H1 (cell line): Measurements from ENCODE around the gene ELF4. TPM values are rescaled to one million over a fixed set of nuclear protein-coding genes. Genes with fewer than 3 reads are reported as not detected.

ENCODE experiments used
- CTCF ChIA-PET: fragments of 300-600 bp; sonication (Branson Sonifier 250); formaldehyde crosslinking; loops from one replicate; lab custom pipeline; 2021; ENCODE audit not compliant: partially characterized antibody; lab: Charles Lee
- POLR2A ChIA-PET: fragments of 300-600 bp; sonication (Branson Sonifier 250); formaldehyde crosslinking; loops from one replicate; lab custom pipeline; 2021; ENCODE audit warnings: inconsistent platforms; ENCODE audit not compliant: partially characterized antibody; lab: Charles Lee
- DNase-seq, 2 experiments: peaks; one replicate each; pipeline versions ENCODE4 v3.0.0 to v3.0.0-alpha.2; 2010 to 2022; ENCODE audit warnings: low spot score in 2 of 2, low read depth in 1 of 2, mixed read lengths in 1 of 2
- FAIRE-seq: peaks from 2 replicates; lab custom pipeline; 2011; peaks lifted over from hg19 to GRCh38; lab: Jason Lieb, UNC
- H2AFZ ChIP-seq: 2 replicates; pipeline ENCODE4 v1.8.1; 2012; ENCODE audit warnings: low read length, inconsistent platforms
- H2AK5ac ChIP-seq: 2 replicates; pipeline ENCODE4 v1.6.1; 2013; ENCODE audit warnings: low read depth, low read length
- H2BK120ac ChIP-seq: replicated peaks from 2 replicates; pipeline ENCODE3; 2013; ENCODE audit warnings: low read depth, low read length, inconsistent platforms
- H2BK12ac ChIP-seq: 2 replicates; pipeline ENCODE4 v1.6.1; 2013; ENCODE audit warnings: low read depth, low read length
- H2BK15ac ChIP-seq: 2 replicates; pipeline ENCODE4 v1.6.1; 2013; ENCODE audit warnings: low read length
- H2BK20ac ChIP-seq: 2 replicates; pipeline ENCODE4 v1.6.1; 2013; ENCODE audit warnings: low read length
- H2BK5ac ChIP-seq: 2 replicates; pipeline ENCODE4 v1.6.1; 2013; ENCODE audit warnings: low read depth, low read length
- H3K14ac ChIP-seq: 2 replicates; pipeline ENCODE4 v1.6.1; 2013; ENCODE audit warnings: inconsistent platforms; ENCODE audit not compliant: insufficient read length
- H3K18ac ChIP-seq: 2 replicates; pipeline ENCODE4 v1.6.1; 2013; ENCODE audit warnings: low read length; ENCODE audit errors: extremely low read depth
- H3K23ac ChIP-seq: 2 replicates; pipeline ENCODE4 v1.6.1; 2013; ENCODE audit warnings: inconsistent platforms; ENCODE audit not compliant: insufficient read length
- H3K23me2 ChIP-seq: 2 replicates; pipeline ENCODE4 v1.6.1; 2013; ENCODE audit warnings: low read depth, low read length
- H3K27ac ChIP-seq: 2 replicates; pipeline ENCODE4 v1.6.1; 2011; ENCODE audit warnings: low read depth, low read length, inconsistent platforms
- H3K27me3 ChIP-seq, 4 experiments: replicated peaks in 1 of 4; 1 replicate in 1 of 4; 2 replicates in 3 of 4; pipeline versions ENCODE4 v1.6.1 to v1.8.1; 2011 to 2013; ENCODE audit warnings: low read length in 3 of 4, mild to moderate bottlenecking in 3 of 4, inconsistent platforms in 2 of 4, mixed read lengths in 2 of 4, moderate library complexity in 1 of 4; ENCODE audit not compliant: control insufficient read depth in 3 of 4, insufficient read depth in 3 of 4; ENCODE audit errors: extremely low read depth in 1 of 4
- H3K36me3 ChIP-seq, 4 experiments: 2 replicates each; pipeline versions ENCODE4 v1.6.1 to v1.8.1; 2011 to 2013; ENCODE audit warnings: mild to moderate bottlenecking in 4 of 4, low read length in 3 of 4, moderate library complexity in 2 of 4, control low read depth in 1 of 4, inconsistent platforms in 1 of 4; ENCODE audit not compliant: insufficient read depth in 4 of 4, control insufficient read depth in 2 of 4
- H3K4ac ChIP-seq: replicated peaks from 2 replicates; pipeline ENCODE3; 2013; ENCODE audit warnings: low read length, low read depth, mixed read lengths, inconsistent platforms; ENCODE audit not compliant: insufficient read length
- H3K4me1 ChIP-seq, 4 experiments: replicated peaks in 1 of 4; 1 replicate in 1 of 4; 2 replicates in 3 of 4; pipeline versions ENCODE4 v1.6.1 to v1.8.1; 2011 to 2013; ENCODE audit warnings: low read length in 3 of 4, inconsistent platforms in 2 of 4, mixed read lengths in 1 of 4; ENCODE audit not compliant: insufficient read depth in 4 of 4, control insufficient read depth in 3 of 4
- H3K4me2 ChIP-seq, 2 experiments: 2 replicates each; pipeline versions ENCODE4 v1.6.1 to v1.8.1; 2011 to 2013; ENCODE audit warnings: low read depth in 2 of 2, low read length in 2 of 2, control low read depth in 1 of 2, inconsistent platforms in 1 of 2, mild to moderate bottlenecking in 1 of 2; ENCODE audit not compliant: insufficient read depth in 1 of 2
- H3K4me3 ChIP-seq, 4 experiments: fragments of 200-600, 300-600 bp in 1 of 4; sonication (generic), shearing (Covaris generic), sonication (Bioruptor Twin) in 1 of 4; 2 replicates each; pipeline versions ENCODE4 v1.5.1 to v1.8.1; 2011 to 2016; ENCODE audit warnings: low read length in 4 of 4, low read depth in 3 of 4, control low read depth in 2 of 4, inconsistent platforms in 2 of 4, mild to moderate bottlenecking in 2 of 4, mixed read lengths in 1 of 4, moderate library complexity in 1 of 4; ENCODE audit not compliant: insufficient read depth in 2 of 4; ENCODE audit errors: extremely low read depth in 1 of 4
- H3K56ac ChIP-seq: replicated peaks from 2 replicates; pipeline ENCODE3; 2013; ENCODE audit warnings: low read depth, mild to moderate bottlenecking, mixed read lengths, low read length, inconsistent platforms; ENCODE audit not compliant: insufficient read length
- H3K79me1 ChIP-seq: 2 replicates; pipeline ENCODE4 v1.6.1; 2013; ENCODE audit warnings: low read depth, low read length, control low read depth
- H3K79me2 ChIP-seq, 2 experiments: 2 replicates each; pipeline versions ENCODE4 v1.6.1 to v1.8.1; 2012 to 2013; ENCODE audit warnings: low read length in 2 of 2, mild to moderate bottlenecking in 2 of 2, inconsistent platforms in 1 of 2; ENCODE audit not compliant: insufficient read depth in 2 of 2, control insufficient read depth in 1 of 2
- H3K9ac ChIP-seq, 4 experiments: replicated peaks in 1 of 4; 1 replicate in 1 of 4; 2 replicates in 3 of 4; pipeline versions ENCODE4 v1.6.1 to v1.8.1; 2011 to 2013; ENCODE audit warnings: low read depth in 3 of 4, low read length in 3 of 4, control low read depth in 2 of 4, mild to moderate bottlenecking in 2 of 4, moderate library complexity in 2 of 4, inconsistent platforms in 1 of 4; ENCODE audit errors: extremely low read depth in 1 of 4
- H3K9me3 ChIP-seq, 2 experiments: 2 replicates each; pipeline versions ENCODE4 v1.6.1 to v1.8.1; 2012 to 2013; ENCODE audit warnings: mild to moderate bottlenecking in 2 of 2, moderate library complexity in 2 of 2, control low read depth in 1 of 2, inconsistent platforms in 1 of 2, low read depth in 1 of 2, low read length in 1 of 2, mixed read lengths in 1 of 2; ENCODE audit not compliant: insufficient read depth in 2 of 2
- H4K20me1 ChIP-seq, 2 experiments: replicated peaks in 1 of 2; 2 replicates each; pipeline versions ENCODE3 to v1.8.1; 2011 to 2013; ENCODE audit warnings: inconsistent platforms in 2 of 2, low read length in 2 of 2, mild to moderate bottlenecking in 1 of 2; ENCODE audit not compliant: insufficient read depth in 2 of 2, control insufficient read depth in 1 of 2
- H4K5ac ChIP-seq: 2 replicates; pipeline ENCODE4 v1.6.1; 2013; ENCODE audit warnings: low read length, low read depth, mixed read lengths, inconsistent platforms; ENCODE audit not compliant: insufficient read length
- H4K8ac ChIP-seq: 2 replicates; pipeline ENCODE4 v1.8.0; 2013; ENCODE audit warnings: mild to moderate bottlenecking, moderate library complexity, low read length, inconsistent platforms; ENCODE audit not compliant: insufficient read depth; ENCODE audit errors: extremely low read depth
- H4K91ac ChIP-seq: replicated peaks from 2 replicates; pipeline ENCODE3; 2013; ENCODE audit warnings: low read length, mixed read lengths, inconsistent platforms; ENCODE audit not compliant: insufficient read length
- CBX5 ChIP-seq: fragments of 300-800, 300-1000 bp; sonication (generic); IDR thresholded peaks from 2 replicates; pipeline ENCODE4 v1.7.1; 2016; ENCODE audit warnings: antibody characterized with exemption, low read length, low read depth
- FOSL1 ChIP-seq: IDR thresholded peaks from 2 replicates; pipeline ENCODE4 v1.6.1; 2011; ENCODE audit warnings: mild to moderate bottlenecking, low read depth, low read length, moderate library complexity; ENCODE audit not compliant: insufficient read depth
- JUN ChIP-seq: IDR thresholded peaks from 2 replicates; pipeline ENCODE4 v1.6.1; 2011; ENCODE audit warnings: low read depth, mild to moderate bottlenecking, improper control_type of control experiment, low read length
- NANOG ChIP-seq: IDR thresholded peaks from 2 replicates; pipeline ENCODE4 v1.6.1; 2011; ENCODE audit warnings: low read length, low read depth, mild to moderate bottlenecking, inconsistent platforms; ENCODE audit not compliant: insufficient read depth, poor library complexity, severe bottlenecking
- NRF1 ChIP-seq: IDR thresholded peaks from 2 replicates; pipeline ENCODE4 v1.6.1; 2011; ENCODE audit warnings: mild to moderate bottlenecking, low read depth, low read length, improper control_type of control experiment
- PHF8 ChIP-seq: fragments of 200-600 bp; sonication (generic); conservative IDR thresholded peaks from 2 replicates; pipeline ENCODE4 v1.7.1; 2012; ENCODE audit warnings: low read depth, mild to moderate bottlenecking, inconsistent platforms, low read length, moderate library complexity
- RNF2 ChIP-seq: fragments of 200-900, 300-1000 bp; sonication (generic); IDR thresholded peaks from 2 replicates; pipeline ENCODE4 v1.7.1; 2016; ENCODE audit warnings: borderline replicate concordance, low read depth, mild to moderate bottlenecking, antibody characterized with exemption, low read length; ENCODE audit not compliant: poor library complexity, severe bottlenecking; ENCODE audit errors: missing control alignments
- SIX5 ChIP-seq: IDR thresholded peaks from 2 replicates; pipeline ENCODE4 v1.6.1; 2011; ENCODE audit warnings: mild to moderate bottlenecking, low read depth, low read length
- TAF7 ChIP-seq: optimal IDR thresholded peaks from 2 replicates; pipeline ENCODE3; 2011; ENCODE audit warnings: low read depth, mild to moderate bottlenecking, inconsistent platforms, low read length, moderate library complexity, borderline replicate concordance
- TCF12 ChIP-seq: IDR thresholded peaks from 2 replicates; pipeline ENCODE4 v1.6.1; 2011; ENCODE audit warnings: low read depth, mild to moderate bottlenecking, low read length
- ZNF274 ChIP-seq: IDR thresholded peaks from 2 replicates; pipeline ENCODE4 v1.7.0; 2012; ENCODE audit warnings: low read length, borderline replicate concordance; ENCODE audit errors: extremely low read depth
- WGBS, 2 experiments: shearing (Covaris generic) in 1 of 2; methylation state at CpG; one replicate each; pipeline versions ENCODE4 v1.1.6 to v1.1.7; 2013 to 2015; ENCODE audit warnings: low lambda C conversion rate in 2 of 2, mixed read lengths in 2 of 2, inconsistent platforms in 1 of 2, low coverage in 1 of 2, missing lambda C conversion rate in 1 of 2; ENCODE audit not compliant: insufficient replicate concordance in 2 of 2, insufficient coverage in 1 of 2, insufficient read length in 1 of 2; ENCODE audit errors: extremely low coverage in 1 of 2, missing lambda C conversion rate in 1 of 2; 5-methylcytosine and 5-hydroxymethylcytosine counted together
- polyA plus RNA-seq, 7 experiments: library from polyadenylated mRNA; depleted of rRNA in 3 of 7; stranded (reverse) in 5 of 7; unstranded in 2 of 7; fragments of >200 nt in 5 of 7; fragments of 200-250 nt in 2 of 7; gene quantifications; 1 replicate in 5 of 7; 2 replicates in 1 of 7; 4 replicates in 1 of 7; pipeline versions ENCODE4 v1.2.1 to v1.2.3, GENCODE V29; 2011 to 2013; ENCODE audit warnings: missing spikeins in 2 of 7, mixed read lengths in 2 of 7
- total RNA-seq: library from RNA; stranded (reverse); fragmentation: NEBNext Ultra II Directional; extraction: Animal tissue kit (Norgen Biotek cat#: 25700); gene quantifications from 2 replicates; pipeline ENCODE4 v1.2.1, GENCODE V29; 2021
- TF ChIP-seq, protein P1 (sequence below): IDR thresholded peaks from 2 replicates; pipeline ENCODE4 v1.6.1; 2012; ENCODE audit warnings: inconsistent platforms

Gene ELF4
- total and polyA plus RNA-seq, 2 of the 8 experiments (the other 6 are each of a cell fraction or from before 2014, with no cell fraction given) = 1.8 to 2.0 TPM

GRCh38 chrX:130051176-130051845 lies 59.0 kb downstream of the ELF4 start:
- Histone ChIP-seq H3K14ac (no peak overlapping the region), H3K36me3 (peaks cover 0 to 5% (median 1%) of the 10 kb centered on the region in 4 experiments; a peak in 3 of 8 replicates), H4K8ac (no peak overlapping the region), H3K4me3 (no peak overlapping the region), H2AK5ac (no peak overlapping the region), H2AFZ (no peak overlapping the region), H2BK120ac (no peak overlapping the region), H3K79me2 (no peaks in the 10 kb centered on the region), H3K4me2 (no peak overlapping the region), H3K27me3 (no peaks in the 10 kb centered on the region), H3K9me3 (no peaks in the 10 kb centered on the region; a peak in 1 of 4 replicates), H4K5ac (no peak overlapping the region), H3K23me2 (no peaks in the 10 kb centered on the region), H2BK5ac (no peak overlapping the region), H3K9ac (no peak overlapping the region), H3K56ac (no peak overlapping the region), H4K20me1 (no peaks in the 10 kb centered on the region), H3K4ac (no peak overlapping the region), H3K23ac (no peak overlapping the region), H3K79me1 (no peaks in the 10 kb centered on the region), H3K4me1 (peaks cover 0 to 11% (median 4%) of the 10 kb centered on the region in 4 experiments; a peak in 4 of 7 replicates), H3K27ac (no peak overlapping the region), H3K18ac (no peak overlapping the region), H4K91ac (no peak overlapping the region), H2BK12ac (no peak overlapping the region), H2BK15ac (no peak overlapping the region), H2BK20ac (no peak overlapping the region)
- FAIRE-seq = no peak
- DNase-seq = no peak
- POLR2A ChIA-PET = no interaction called here
- WGBS, 2 experiments = 86% methylated on average over 8 of the region's 12 CpGs; no CpG with 5 or more reads in 1 of the 2 experiments
- TF ChIP-seq TAF7 (no peak), TCF12 (no peak), CBX5 (no peak), FOSL1 (no peak), NANOG (no peak), SIX5 (no peak), PHF8 (no peak), ZNF274 (no peak), NRF1 (no peak), JUN (no peak), RNF2 (no peak)
- TF ChIP-seq, protein P1, sequence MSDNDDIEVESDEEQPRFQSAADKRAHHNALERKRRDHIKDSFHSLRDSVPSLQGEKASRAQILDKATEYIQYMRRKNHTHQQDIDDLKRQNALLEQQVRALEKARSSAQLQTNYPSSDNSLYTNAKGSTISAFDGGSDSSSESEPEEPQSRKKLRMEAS = no peak
- CTCF ChIA-PET = interaction anchor here (0.8 to 1.1 kb wide), 2 partner anchors 8 to 9 kb away, joined by 3 read pairs; no protein-coding TSS in a partner anchor
